Measurements from ENCODE around the gene CSPG4.

GRCh38 chr15:75674366-75674765, 38.3 kb downstream of the CSPG4 start:
- TF ChIP-seq REST (IDR thresholded peaks at IDR 0.05; ENCODE audit: insufficient replicate concordance, low read depth) = no peak
- no peak for TF ChIP-seq POLR2AphosphoS5 (IDR thresholded peaks at IDR 0.05; ENCODE audit: low read depth)
